ENCODE results near the gene TMEM163.
"Not testable (repeated sequence)": the region's sequence is repeated elsewhere in the genome, so short reads cannot be mapped to it uniquely, and the experiment has no call there.

Gene TMEM163

GRCh38 chr2:134522496-134523455, 196.0 kb downstream of the TMEM163 start:
- no peak for DNase-seq (ENCODE audit: low read depth)

- no peak for DNase-seq (ENCODE audit: low read depth)
These were observed 200.7 kb downstream of the TMEM163 start for GRCh38 chr2:134518101-134518500.

GRCh38 chr2:134515137-134515536, 203.7 kb downstream of the TMEM163 start:
- no peak for DNase-seq (ENCODE audit: low read depth)

DNA sequence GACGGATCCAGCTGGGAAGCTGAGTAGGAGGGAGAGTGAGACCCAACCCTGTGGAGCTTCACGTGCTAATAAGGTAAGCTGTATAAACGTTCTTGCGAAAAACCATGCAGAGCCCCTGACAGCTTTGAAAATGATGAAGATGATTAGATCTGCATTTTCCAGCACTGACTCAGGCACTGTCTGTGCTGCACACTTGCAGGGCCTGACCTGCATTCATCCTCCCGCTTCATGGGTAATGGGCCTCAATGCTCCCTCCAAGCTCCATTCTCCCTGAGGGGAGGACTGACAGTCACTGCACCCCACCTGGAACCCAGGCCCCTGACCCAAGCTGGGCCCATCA, 205.4 kb downstream of the TMEM163 start:
- no peak for DNase-seq (ENCODE audit: low read depth)

GRCh38 chr2:134512734-134513464, 205.9 kb downstream of the TMEM163 start:
- DNase-seq (ENCODE audit: low read depth), result no peak

DNA sequence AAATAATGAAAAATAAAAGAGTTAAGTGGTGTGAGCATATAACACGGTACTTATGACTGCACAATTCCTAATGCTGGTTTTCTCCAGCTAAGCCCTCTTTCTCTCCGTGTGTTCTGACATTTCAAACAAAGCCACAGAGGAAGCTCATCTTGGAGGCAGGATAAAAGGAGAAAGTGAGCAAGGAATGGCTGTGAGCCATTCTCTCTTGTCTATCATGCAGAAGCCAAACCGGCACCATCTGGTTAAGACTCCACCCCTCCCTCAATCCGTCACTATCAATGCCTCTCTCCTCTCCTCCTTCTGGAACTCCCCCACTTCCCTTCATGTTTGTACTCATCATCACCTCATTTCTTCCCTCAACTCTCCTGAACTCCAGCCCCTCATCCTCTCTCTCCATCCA, 210.4 kb downstream of the TMEM163 start:
- no peak for DNase-seq (ENCODE audit: low read depth)

DNA sequence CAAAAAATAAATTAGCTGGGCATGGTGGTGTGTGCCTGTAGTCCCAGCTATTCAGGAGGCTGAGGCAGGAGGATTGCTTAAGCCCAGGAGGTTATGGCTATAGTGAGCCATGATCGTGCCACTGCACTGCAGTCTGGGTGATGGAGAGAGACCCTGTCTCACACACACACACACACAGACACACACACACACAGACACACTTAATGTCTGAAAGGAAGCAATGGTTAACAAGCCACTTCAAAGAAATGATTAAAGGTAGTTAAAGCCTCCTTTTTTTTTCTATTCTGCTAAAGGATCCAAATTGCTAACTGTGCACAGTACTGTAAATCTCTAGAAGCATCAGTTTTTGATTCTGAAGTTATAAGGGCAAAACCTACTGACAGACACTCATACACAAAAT, 211.1 kb downstream of the TMEM163 start:
- no peak for DNase-seq (ENCODE audit: low read depth)

GRCh38 chr2:134507159-134507558, 211.6 kb downstream of the TMEM163 start:
- not testable (repeated sequence) for DNase-seq (ENCODE audit: low read depth)

- DNase-seq (ENCODE audit: low read depth), result no peak
These were observed 213.4 kb downstream of the TMEM163 start for GRCh38 chr2:134505446-134505845.

DNA sequence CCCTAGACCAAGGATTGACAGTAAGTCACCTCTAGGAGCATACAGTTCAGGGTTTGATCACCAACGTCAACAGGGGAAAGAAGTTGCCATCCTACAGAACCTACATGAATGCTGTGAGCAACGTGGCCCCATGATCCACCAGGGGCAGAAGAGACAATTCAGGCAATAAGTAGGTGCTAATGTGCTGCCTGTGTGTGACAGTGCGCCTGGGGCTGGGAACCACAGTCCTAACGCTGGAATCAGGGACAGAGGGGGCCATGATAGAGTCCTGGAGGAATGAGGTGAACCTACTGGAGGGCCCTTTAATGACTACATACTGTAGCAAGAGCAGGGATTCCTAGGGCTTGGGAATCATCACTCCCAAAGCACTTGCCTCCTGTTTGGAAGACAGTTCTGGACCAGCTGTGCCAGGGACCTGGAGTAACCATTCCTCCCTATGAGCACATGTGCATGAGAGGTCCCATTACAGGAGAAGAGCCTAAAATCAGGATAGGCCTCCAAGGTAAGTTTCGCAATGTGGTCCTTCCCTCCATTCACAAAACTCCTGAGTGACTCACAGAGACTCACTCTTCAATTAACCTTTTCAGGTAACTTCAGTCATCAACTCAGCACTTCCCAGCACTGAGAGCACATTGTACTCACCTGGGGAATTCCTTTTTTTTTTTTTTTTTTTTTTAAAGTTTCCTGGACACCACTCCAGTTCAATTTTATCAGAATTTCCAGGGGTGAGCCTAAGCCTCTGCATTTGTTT, 214.0 kb downstream of the TMEM163 start:
- DNase-seq (ENCODE audit: low read depth), result no peak

GRCh38 chr2:134502104-134502503, 216.7 kb downstream of the TMEM163 start:
- DNase-seq (ENCODE audit: low read depth), result no peak

GRCh38 chr2:134501476-134502091, 217.2 kb downstream of the TMEM163 start:
- no peak for DNase-seq (ENCODE audit: low read depth)

DNA sequence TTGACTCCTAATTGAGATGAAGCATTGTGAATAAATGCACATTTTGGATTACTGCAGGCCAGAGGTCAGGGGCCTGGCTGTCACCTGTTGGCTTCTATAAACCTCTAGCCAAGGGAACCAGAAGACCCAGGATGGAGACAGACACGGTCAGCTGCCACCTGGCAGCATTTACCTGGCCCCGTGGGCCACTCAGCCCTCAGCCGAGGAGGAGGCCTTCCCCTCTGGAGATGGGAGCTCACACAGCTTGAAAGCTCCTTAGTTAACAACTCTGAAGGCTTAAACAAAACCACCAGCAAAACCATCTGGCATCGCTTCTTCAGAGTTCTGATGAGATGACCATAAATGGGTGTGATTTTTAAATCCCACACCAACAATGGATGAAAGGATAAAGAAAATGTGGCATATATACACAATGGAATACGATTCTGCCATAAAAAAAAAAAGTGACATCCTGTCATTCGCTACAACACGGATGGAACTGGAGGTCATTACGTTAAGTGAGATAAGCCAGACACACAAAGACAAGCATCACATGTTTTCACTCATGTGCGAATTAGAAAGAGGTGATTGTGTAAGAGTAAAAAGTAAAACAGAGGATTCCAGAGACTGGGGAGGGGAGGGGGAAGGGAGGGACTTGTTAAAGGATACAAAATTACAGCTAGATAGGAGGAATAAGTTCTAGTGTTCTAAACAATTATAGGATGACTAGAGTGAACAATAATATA, 218.4 kb downstream of the TMEM163 start:
- DNase-seq (ENCODE audit: low read depth), result no peak

- DNase-seq (ENCODE audit: low read depth), result no peak
These were observed 219.4 kb downstream of the TMEM163 start for GRCh38 chr2:134499307-134499926.

DNA sequence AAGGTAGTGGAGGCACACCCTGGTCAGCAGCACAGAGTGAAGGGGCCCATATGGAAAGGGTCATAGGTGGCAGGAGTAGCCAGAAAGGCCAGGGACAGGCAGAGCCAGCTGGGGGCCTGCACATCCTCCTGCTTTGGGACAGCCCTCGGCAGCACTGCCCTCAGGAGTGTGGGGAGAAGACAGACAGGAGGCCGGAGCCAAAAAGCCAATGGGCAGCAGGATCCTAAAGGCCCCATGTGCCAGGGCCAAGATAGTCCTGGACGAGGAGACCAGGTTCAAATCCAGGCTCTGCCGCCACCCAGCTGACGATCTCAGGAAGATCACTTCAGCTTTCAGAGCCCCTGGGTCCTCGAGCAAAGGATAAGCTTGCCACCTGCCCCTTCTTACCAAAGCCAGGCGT, 220.1 kb downstream of the TMEM163 start:
- DNase-seq (ENCODE audit: low read depth), result no peak

GRCh38 chr2:134493797-134494196, 225.0 kb downstream of the TMEM163 start:
- no peak for DNase-seq (ENCODE audit: low read depth)

DNA sequence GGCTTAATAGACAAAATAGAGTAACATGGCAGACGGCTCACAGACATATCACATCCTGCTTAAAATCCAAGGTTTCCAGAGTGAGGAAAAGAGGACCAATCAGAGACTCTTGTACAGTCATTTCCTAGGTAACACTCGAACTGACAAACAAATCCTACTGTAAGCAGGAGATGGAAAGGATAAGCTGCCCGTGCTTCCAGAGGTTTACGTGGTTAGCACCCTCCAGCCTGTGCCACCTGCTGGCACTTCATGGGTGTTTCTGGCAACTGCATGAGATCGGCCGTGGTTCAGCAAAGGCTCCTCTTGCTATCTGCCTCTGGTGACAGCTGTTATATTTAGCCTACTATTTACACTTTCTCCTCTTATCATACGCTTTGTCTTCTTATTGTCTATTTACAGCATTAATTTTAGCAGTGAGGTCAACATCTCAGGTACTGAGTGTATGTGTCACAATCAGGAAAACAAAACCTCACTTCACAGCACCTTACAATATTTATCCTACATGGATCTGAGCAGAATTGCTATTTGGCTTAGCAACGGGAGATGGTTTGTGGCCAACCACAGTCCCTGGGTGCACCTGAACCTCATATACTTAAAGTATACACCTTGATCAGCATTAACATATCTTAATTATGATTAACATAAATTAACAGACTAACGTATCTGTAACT, 226.9 kb downstream of the TMEM163 start:
- no peak for DNase-seq (ENCODE audit: low read depth)

DNA sequence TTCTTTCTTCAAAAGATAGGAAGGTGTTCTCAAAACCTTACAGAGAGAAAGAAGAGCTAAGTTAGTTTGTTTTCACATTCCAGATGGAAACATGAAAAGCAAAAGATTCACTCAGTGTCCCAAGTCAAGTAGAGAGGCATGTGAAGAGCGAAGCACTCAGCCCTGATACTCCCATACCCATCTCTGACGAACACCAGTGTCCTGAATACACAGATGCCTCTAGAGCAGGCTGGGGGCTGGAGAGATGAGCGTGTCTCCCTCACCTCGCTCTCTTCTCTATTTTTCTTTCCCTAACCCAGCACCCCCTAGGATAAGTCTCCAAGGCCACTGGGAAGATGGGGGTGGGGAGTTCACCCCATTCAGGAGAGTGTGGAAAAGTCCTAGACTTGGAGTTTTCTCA, 227.8 kb downstream of the TMEM163 start:
- no peak for DNase-seq (ENCODE audit: low read depth)

- DNase-seq (ENCODE audit: low read depth), result no peak
These were observed 228.2 kb downstream of the TMEM163 start for GRCh38 chr2:134490559-134490958.

GRCh38 chr2:134489732-134490384, 228.9 kb downstream of the TMEM163 start:
- DNase-seq (ENCODE audit: low read depth), result no peak
